OCI-LY7 (cell line): Measurements from ENCODE around the gene IP6K2. TPM values are rescaled to one million over a fixed set of nuclear protein-coding genes. Genes with fewer than 3 reads are reported as not detected.
A peak's percentile ranks its signal among the peaks of the same experiment; 100 is the strongest.

Source experiments
- BruUV-seq: library from RNA; stranded (reverse); fragments of 400-500 nt; replicated peaks from 2 replicates; lab custom pipeline; 2021; lab: Mats Ljungman, UMichigan
- CTCF ChIA-PET: fragments of 300-600 bp; sonication (Branson Sonifier 250); formaldehyde crosslinking; loops from one replicate; lab custom pipeline; 2022; ENCODE audit warnings: antibody characterized with exemption; ENCODE audit not compliant: unreplicated experiment; lab: Charles Lee
- POLR2A ChIA-PET: fragments of 300-600 bp; sonication (Branson Sonifier 250); formaldehyde crosslinking; loops from one replicate; lab custom pipeline; 2022; ENCODE audit warnings: antibody characterized with exemption; lab: Charles Lee
- DNase-seq: peaks from one replicate; pipeline ENCODE4 v3.0.0-alpha.2; 2015; ENCODE audit warnings: low spot score
- H2AFZ ChIP-seq: fragments of 200-600 bp; sonication (generic), shearing (Covaris generic); 2 replicates; pipeline ENCODE4 v1.6.1; 2014; ENCODE audit warnings: mild to moderate bottlenecking, antibody characterized with exemption, low read length, moderate library complexity
- H3K27ac ChIP-seq: fragments of 200-600 bp; sonication (generic); 2 replicates; pipeline ENCODE4 v1.5.1; 2014; ENCODE audit warnings: mixed run types, low read depth, mild to moderate bottlenecking, moderate library complexity, low read length, inconsistent platforms; ENCODE audit not compliant: poor library complexity, severe bottlenecking
- H3K36me3 ChIP-seq: fragments of 200-600 bp; sonication (generic); 2 replicates; pipeline ENCODE4 v1.6.1; 2014; ENCODE audit warnings: mild to moderate bottlenecking, antibody characterized with exemption, low read length, moderate library complexity, mixed read lengths; ENCODE audit not compliant: insufficient read depth
- H3K4me1 ChIP-seq: fragments of 200-600 bp; sonication (generic); 2 replicates; pipeline ENCODE4 v1.5.1; 2014; ENCODE audit warnings: mild to moderate bottlenecking, low read length; ENCODE audit not compliant: insufficient read depth, poor library complexity, severe bottlenecking
- H3K4me2 ChIP-seq: fragments of 200-600 bp; sonication (generic); 2 replicates; pipeline ENCODE4 v1.6.1; 2014; ENCODE audit warnings: mild to moderate bottlenecking, low read length
- H3K4me3 ChIP-seq: fragments of 200-600 bp; sonication (generic); 2 replicates; pipeline ENCODE4 v1.5.1; 2014; ENCODE audit warnings: mild to moderate bottlenecking, low read depth, low read length; ENCODE audit not compliant: poor library complexity, severe bottlenecking
- H3K79me2 ChIP-seq: fragments of 200-600 bp; sonication (generic); 2 replicates; pipeline ENCODE4 v1.6.1; 2016; ENCODE audit warnings: low read depth, mild to moderate bottlenecking, low read length, moderate library complexity, mixed read lengths; ENCODE audit not compliant: insufficient read depth
- H3K9me2 ChIP-seq: fragments of 200-600 bp; sonication (generic); 2 replicates; pipeline ENCODE4 v1.6.1; 2016; ENCODE audit warnings: mild to moderate bottlenecking, low read length, mixed read lengths; ENCODE audit not compliant: insufficient read depth
- H3K9me3 ChIP-seq: fragments of 200-600 bp; sonication (generic); 2 replicates; pipeline ENCODE4 v1.6.1; 2014; ENCODE audit warnings: mild to moderate bottlenecking, mixed run types, low read length, mixed read lengths
- H4K20me1 ChIP-seq: fragments of 200-600 bp; sonication (generic); 2 replicates; pipeline ENCODE4 v1.6.1; 2014; ENCODE audit warnings: mild to moderate bottlenecking, antibody characterized with exemption, low read length, moderate library complexity, mixed read lengths; ENCODE audit not compliant: insufficient read depth
- EZH2phosphoT487 ChIP-seq: fragments of 200-600 bp; sonication (generic); IDR thresholded peaks from 2 replicates; pipeline ENCODE4 v1.6.1; 2018; ENCODE audit warnings: low read depth, borderline replicate concordance, mild to moderate bottlenecking, mixed run types, antibody characterized with exemption, low read length, moderate library complexity, mixed read lengths
- intact Hi-C: fragments of 100-400 bp; cut with micrococcal nuclease; formaldehyde crosslinking; loops from one replicate; pipeline ENCODE4 v1.10.0; 2022; ENCODE audit not compliant: unreplicated experiment
- total RNA-seq, 2 experiments: library from RNA; depleted of rRNA in 1 of 2; stranded (reverse); fragments of >200 nt in 1 of 2; shearing (Covaris generic) in 1 of 2; gene quantifications; 2 replicates each; pipeline ENCODE4 v1.2.3, GENCODE V29; 2014 to 2022
- TF ChIP-seq, protein P1 (sequence below): fragments of 200-600 bp; sonication (generic); conservative IDR thresholded peaks from 2 replicates; pipeline ENCODE4 v1.5.1; 2014; ENCODE audit warnings: mild to moderate bottlenecking, antibody characterized with exemption, low read length, moderate library complexity, mixed read lengths

Gene IP6K2
- total RNA-seq, 2 experiments from 2014 or later, result 77.0 to 92.7 TPM

GRCh38 chr3:48708481-48708889 lies 8.5 kb downstream of the IP6K2 start:
- intact Hi-C loops, result no loop called here
- no peak for DNase-seq
- Histone ChIP-seq H3K36me3 (peaks cover 82% of the 10 kb centered on the region), H3K9me3 (no peaks in the 10 kb centered on the region), H2AFZ (no peak overlapping the region), H3K4me1 (peaks cover 9% of the 10 kb centered on the region), H3K4me3 (no peak overlapping the region), H3K27ac (no peak overlapping the region), H3K9me2 (no peaks in the 10 kb centered on the region), H3K79me2 (peaks cover 91% of the 10 kb centered on the region), H3K4me2 (no peak overlapping the region), H4K20me1 (no peaks in the 10 kb centered on the region)
- ChIA-PET CTCF (interaction anchor here (1.2 kb wide), 1 partner anchor 8 kb away, joined by 3 read pairs; the partner anchor contains the start of gene IP6K2), POLR2A (interaction anchor here (0.5 to 0.9 kb wide), 2 partner anchors 11 to 197 kb away, joined by 3 to 4 read pairs; no protein-coding TSS in a partner anchor)
- no TSS peak for BruUV-seq
- TF ChIP-seq EZH2phosphoT487, result no peak
- TF ChIP-seq, protein P1, sequence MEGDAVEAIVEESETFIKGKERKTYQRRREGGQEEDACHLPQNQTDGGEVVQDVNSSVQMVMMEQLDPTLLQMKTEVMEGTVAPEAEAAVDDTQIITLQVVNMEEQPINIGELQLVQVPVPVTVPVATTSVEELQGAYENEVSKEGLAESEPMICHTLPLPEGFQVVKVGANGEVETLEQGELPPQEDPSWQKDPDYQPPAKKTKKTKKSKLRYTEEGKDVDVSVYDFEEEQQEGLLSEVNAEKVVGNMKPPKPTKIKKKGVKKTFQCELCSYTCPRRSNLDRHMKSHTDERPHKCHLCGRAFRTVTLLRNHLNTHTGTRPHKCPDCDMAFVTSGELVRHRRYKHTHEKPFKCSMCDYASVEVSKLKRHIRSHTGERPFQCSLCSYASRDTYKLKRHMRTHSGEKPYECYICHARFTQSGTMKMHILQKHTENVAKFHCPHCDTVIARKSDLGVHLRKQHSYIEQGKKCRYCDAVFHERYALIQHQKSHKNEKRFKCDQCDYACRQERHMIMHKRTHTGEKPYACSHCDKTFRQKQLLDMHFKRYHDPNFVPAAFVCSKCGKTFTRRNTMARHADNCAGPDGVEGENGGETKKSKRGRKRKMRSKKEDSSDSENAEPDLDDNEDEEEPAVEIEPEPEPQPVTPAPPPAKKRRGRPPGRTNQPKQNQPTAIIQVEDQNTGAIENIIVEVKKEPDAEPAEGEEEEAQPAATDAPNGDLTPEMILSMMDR, result no peak

GRCh38 chr3:48707157-48707556 lies 9.9 kb downstream of the IP6K2 start:
- Histone ChIP-seq H4K20me1 (no peaks in the 10 kb centered on the region), H3K36me3 (peaks cover 81% of the 10 kb centered on the region), H2AFZ (no peak overlapping the region), H3K4me3 (no peak overlapping the region), H3K9me2 (no peaks in the 10 kb centered on the region), H3K9me3 (no peaks in the 10 kb centered on the region), H3K27ac (no peak overlapping the region), H3K79me2 (peaks cover 92% of the 10 kb centered on the region), H3K4me2 (no peak overlapping the region), H3K4me1 (peaks cover 9% of the 10 kb centered on the region)
- CTCF ChIA-PET, result no interaction called here
- TF ChIP-seq EZH2phosphoT487, result no peak
- TF ChIP-seq, protein P1, result no peak
- TSS peak; percentile 15 for BruUV-seq
- POLR2A ChIA-PET, result interaction anchor here (0.9 kb wide), 1 partner anchor 15 kb away, joined by 3 read pairs; no protein-coding TSS in a partner anchor
- no peak for DNase-seq
- intact Hi-C loops, result no loop called here

DNA sequence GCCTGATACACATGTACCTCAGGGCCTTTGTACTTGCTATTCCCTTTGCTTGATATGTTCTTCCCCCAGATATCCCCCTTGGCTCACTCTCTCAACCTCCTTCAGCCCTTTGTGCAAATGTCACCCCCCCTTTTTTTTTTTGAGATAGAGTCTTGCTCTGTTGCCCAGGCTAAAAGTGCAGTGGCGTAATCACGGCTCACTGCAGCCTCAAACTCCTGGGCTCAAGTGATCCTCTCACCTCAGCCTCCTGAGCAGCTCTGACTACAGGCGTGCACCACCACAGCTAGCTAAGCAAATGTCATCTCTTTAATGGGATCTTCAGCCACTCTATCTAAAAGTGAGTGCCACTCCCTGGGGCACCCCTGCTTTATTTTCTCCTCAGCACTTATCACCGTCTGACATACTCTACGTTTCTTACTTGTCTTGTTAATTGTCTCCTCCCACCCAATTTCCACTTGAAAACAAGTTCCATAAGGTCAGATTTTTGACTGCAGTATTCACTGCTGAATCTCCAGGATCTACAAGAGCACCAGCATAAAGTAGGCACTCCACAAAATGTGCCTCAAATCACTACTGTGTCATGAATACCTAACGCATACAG lies 14.6 kb downstream of the IP6K2 start:
- ChIA-PET CTCF (no interaction called here), POLR2A (interaction anchor here (0.6 to 0.7 kb wide), 2 partner anchors 18 to 316 kb away, joined by 5 to 6 read pairs; no protein-coding TSS in a partner anchor)
- no peaks in the 10 kb centered on the region for H3K4me1 ChIP-seq
- H4K20me1 ChIP-seq, result no peaks in the 10 kb centered on the region
- no peak for DNase-seq
- peaks cover 86% of the 10 kb centered on the region for H3K36me3 ChIP-seq
- no peak overlapping the region for H3K4me3 ChIP-seq
- no peak overlapping the region for H2AFZ ChIP-seq
- peaks cover 93% of the 10 kb centered on the region for H3K79me2 ChIP-seq
- BruUV-seq, result no TSS peak
- no peak overlapping the region for H3K4me2 ChIP-seq
- intact Hi-C loops, result no loop called here
- H3K9me2 ChIP-seq, result no peaks in the 10 kb centered on the region
- H3K27ac ChIP-seq, result no peak overlapping the region
- H3K9me3 ChIP-seq, result no peaks in the 10 kb centered on the region
- TF ChIP-seq, protein P1, result no peak
- no peak for TF ChIP-seq EZH2phosphoT487
